ENCODE data around the gene USP5. TPM values are rescaled to one million over a fixed set of nuclear protein-coding genes. Genes with fewer than 3 reads are reported as not detected.

USP5 gene
- total RNA-seq, 2 donors from 2014 or later: 54.3 to 62.7 TPM

GRCh38 chr12:6899427-6899826 lies 47.5 kb downstream of the USP5 start:
- DNase-seq (ENCODE audit: low spot score) (no peak), ATAC-seq (ENCODE audit: insufficient number of reproducible peaks, low FRiP score, low read depth) (no peak)
- Histone ChIP-seq H3K36me3 (no peaks in the 10 kb centered on the region), H3K27ac (no peak overlapping the region), H3K4me3 (no peak overlapping the region), H3K27me3 (replicated peaks; ENCODE audit: insufficient read depth) (no peaks in the 10 kb centered on the region), H3K4me1 (ENCODE audit: control insufficient read depth in 1 of 2, low read depth in 2 of 2) (peaks cover 0 to 5% of the 10 kb centered on the region in 2 donors), H3K9me3 (no peaks in the 10 kb centered on the region)
- no peak for TF ChIP-seq CTCF (IDR thresholded peaks at IDR 0.05)

- no peak for TF ChIP-seq CTCF (IDR thresholded peaks at IDR 0.05)
- Histone ChIP-seq H3K4me1 (ENCODE audit: control insufficient read depth in 1 of 2, low read depth in 2 of 2) (peaks cover 1 to 6% of the 10 kb centered on the region in 2 donors), H3K9me3 (no peaks in the 10 kb centered on the region), H3K27me3 (replicated peaks; ENCODE audit: insufficient read depth) (no peaks in the 10 kb centered on the region), H3K27ac (no peak overlapping the region), H3K4me3 (no peak overlapping the region), H3K36me3 (no peaks in the 10 kb centered on the region)
- DNase-seq (ENCODE audit: low spot score): no peak
- no peak for ATAC-seq (ENCODE audit: insufficient number of reproducible peaks, low FRiP score, low read depth)
These were observed 48.0 kb downstream of the USP5 start for GRCh38 chr12:6899837-6900519.

GRCh38 chr12:6902448-6902847 lies 50.5 kb downstream of the USP5 start:
- H3K27ac ChIP-seq: no peak overlapping the region
- no peak for TF ChIP-seq CTCF (IDR thresholded peaks at IDR 0.05)
- H3K4me1 ChIP-seq (ENCODE audit: control insufficient read depth in 1 of 2, low read depth in 2 of 2): peaks cover 5 to 12% of the 10 kb centered on the region in 2 donors
- DNase-seq (ENCODE audit: low spot score) (no peak), ATAC-seq (ENCODE audit: insufficient number of reproducible peaks, low FRiP score, low read depth) (no peak)
- H3K36me3 ChIP-seq: peaks cover 4% of the 10 kb centered on the region
- no peaks in the 10 kb centered on the region for H3K9me3 ChIP-seq
- no peak overlapping the region for H3K4me3 ChIP-seq
- no peaks in the 10 kb centered on the region for H3K27me3 ChIP-seq (replicated peaks; ENCODE audit: insufficient read depth)

GRCh38 chr12:6903722-6904121 lies 51.8 kb downstream of the USP5 start:
- Histone ChIP-seq H3K9me3 (no peaks in the 10 kb centered on the region), H3K4me3 (no peak overlapping the region), H3K27me3 (replicated peaks; ENCODE audit: insufficient read depth) (no peaks in the 10 kb centered on the region), H3K4me1 (ENCODE audit: control insufficient read depth in 1 of 2, low read depth in 2 of 2) (peaks cover 5 to 12% of the 10 kb centered on the region in 2 donors), H3K27ac (no peak overlapping the region), H3K36me3 (peaks cover 4% of the 10 kb centered on the region)
- DNase-seq (ENCODE audit: low spot score) (no peak), ATAC-seq (ENCODE audit: insufficient number of reproducible peaks, low FRiP score, low read depth) (no peak)
- TF ChIP-seq CTCF (IDR thresholded peaks at IDR 0.05): no peak

- no peak for TF ChIP-seq CTCF (IDR thresholded peaks at IDR 0.05)
- H3K4me3 ChIP-seq: peak within 1 kb of the TSS; percentile 100
- H3K36me3 ChIP-seq: peaks cover 4% of the 10 kb centered on the region
- DNase-seq (ENCODE audit: low spot score) (peak; percentile 93), ATAC-seq (ENCODE audit: insufficient number of reproducible peaks, low FRiP score, low read depth) (peak; percentile 67)
- no peaks in the 10 kb centered on the region for H3K27me3 ChIP-seq (replicated peaks; ENCODE audit: insufficient read depth)
- H3K9me3 ChIP-seq: no peaks in the 10 kb centered on the region
- peaks cover 5 to 12% of the 10 kb centered on the region in 2 donors for H3K4me1 ChIP-seq (ENCODE audit: control insufficient read depth in 1 of 2, low read depth in 2 of 2)
- peak within 1 kb of the TSS; percentile 87 to 96 for H3K27ac ChIP-seq
These were observed 52.6 kb downstream of the USP5 start, which contains the start of gene LRRC23 for GRCh38 chr12:6904280-6905276. Gene LRRC23, plus strand, starts transcription at chr12:6904822. Its CDS starts 812 bp downstream, at chr12:6905634.
